Karpas-422 (cell line): ENCODE measurements around the gene OR7D2. TPM values are rescaled to one million over a fixed set of nuclear protein-coding genes. Genes with fewer than 3 reads are reported as not detected.
"Not testable (repeated sequence)": the region's sequence is repeated elsewhere in the genome, so short reads cannot be mapped to it uniquely, and the experiment has no call there.

Experiments
- DNase-seq: peaks from one replicate; pipeline ENCODE4 v3.0.0-alpha.2; 2015
- H2AFZ ChIP-seq: fragments of 200-600 bp; sonication (generic); 2 replicates; pipeline ENCODE4 v1.6.1; 2014; ENCODE audit warnings: antibody characterized with exemption, low read length, mixed read lengths
- H3K27ac ChIP-seq: fragments of 200-600 bp; sonication (generic); 2 replicates; pipeline ENCODE4 v1.5.1; 2014; ENCODE audit warnings: mild to moderate bottlenecking, low read length, moderate library complexity
- H3K27me3 ChIP-seq: fragments of 200-600 bp; sonication (generic); 2 replicates; pipeline ENCODE4 v1.6.1; 2014; ENCODE audit warnings: low read length, mixed read lengths
- H3K36me3 ChIP-seq: fragments of 200-600 bp; sonication (generic); 2 replicates; pipeline ENCODE4 v1.6.1; 2014; ENCODE audit warnings: low read length, mixed read lengths; ENCODE audit not compliant: insufficient read depth
- H3K4me1 ChIP-seq: fragments of 200-600 bp; sonication (generic); 2 replicates; pipeline ENCODE4 v1.6.1; 2014; ENCODE audit warnings: mild to moderate bottlenecking, low read length, mixed read lengths
- H3K4me2 ChIP-seq: fragments of 200-600 bp; sonication (generic); 2 replicates; pipeline ENCODE4 v1.6.1; 2014; ENCODE audit warnings: low read length, low read depth, mild to moderate bottlenecking; ENCODE audit not compliant: poor library complexity, severe bottlenecking
- H3K4me3 ChIP-seq: fragments of 200-600 bp; sonication (generic); 2 replicates; pipeline ENCODE4 v1.5.1; 2014; ENCODE audit warnings: mild to moderate bottlenecking, antibody characterized with exemption, low read length, mixed read lengths
- H3K79me2 ChIP-seq: fragments of 200-600 bp; sonication (generic); 2 replicates; pipeline ENCODE4 v1.6.1; 2014; ENCODE audit warnings: mild to moderate bottlenecking, low read length, mixed read lengths
- H3K9ac ChIP-seq: fragments of 200-600 bp; sonication (generic); 2 replicates; pipeline ENCODE4 v1.6.0; 2014; ENCODE audit warnings: low read length
- H3K9me2 ChIP-seq: fragments of 200-600 bp; sonication (generic), shearing (Covaris generic); replicated peaks from 2 replicates; pipeline ENCODE4 v1.6.0; 2014; ENCODE audit warnings: mild to moderate bottlenecking, low read length, moderate library complexity; ENCODE audit not compliant: insufficient read depth
- H3K9me3 ChIP-seq: fragments of 300-700, 200-600 bp; sonication (generic); 2 replicates; pipeline ENCODE4 v1.6.1; 2014; ENCODE audit warnings: low read length, mixed read lengths
- H4K20me1 ChIP-seq: fragments of 200-600 bp; sonication (generic); 2 replicates; pipeline ENCODE4 v1.6.1; 2014; ENCODE audit warnings: mild to moderate bottlenecking, antibody characterized with exemption, low read length, low read depth; ENCODE audit not compliant: insufficient read depth
- total RNA-seq: library from RNA; depleted of rRNA; stranded (reverse); fragments of >200 nt; shearing (Covaris generic); gene quantifications from 2 replicates; pipeline ENCODE4 v1.2.3, GENCODE V29; 2014; ENCODE audit warnings: low replicate concordance

Gene OR7D2
- total RNA-seq, 1 experiment from 2014 or later = not detected

GRCh38 chr19:9166846-9167245, 11.9 kb upstream of the OR7D2 start:
- DNase-seq = no peak
- Histone ChIP-seq H3K79me2 (0 out of 2 replicates have a peak, but pooled peaks cover 2% of the 10 kb centered on the region), H3K4me3 (no peak overlapping the region), H3K4me2 (no peak overlapping the region), H3K9me2 (no peaks in the 10 kb centered on the region), H3K27ac (no peak overlapping the region), H3K9ac (no peak overlapping the region), H2AFZ (no peak overlapping the region), H3K4me1 (no peaks in the 10 kb centered on the region), H3K9me3 (no peaks in the 10 kb centered on the region), H4K20me1 (peaks cover 12% of the 10 kb centered on the region; the same call in 1 of the 2 replicates), H3K27me3 (no peaks in the 10 kb centered on the region), H3K36me3 (peaks cover 23% of the 10 kb centered on the region)

- Histone ChIP-seq H3K27me3 (no peaks in the 10 kb centered on the region), H3K36me3 (no peaks in the 10 kb centered on the region), H3K4me2 (no peak overlapping the region), H3K4me3 (no peak overlapping the region), H2AFZ (no peak overlapping the region), H3K9me3 (no peaks in the 10 kb centered on the region), H3K4me1 (no peaks in the 10 kb centered on the region), H3K9me2 (no peaks in the 10 kb centered on the region), H3K9ac (no peak overlapping the region), H4K20me1 (0 out of 2 replicates have a peak, but pooled peaks cover 4% of the 10 kb centered on the region), H3K27ac (no peak overlapping the region), H3K79me2 (no peaks in the 10 kb centered on the region)
- no peak for DNase-seq
Observed at GRCh38 chr19:9171393-9171991, 7.3 kb upstream of the OR7D2 start.

- DNase-seq = no peak
- H3K4me2 ChIP-seq = no peak overlapping the region
- H3K9me2 ChIP-seq = no peaks in the 10 kb centered on the region
- H3K36me3 ChIP-seq = no peaks in the 10 kb centered on the region
- H4K20me1 ChIP-seq = no peaks in the 10 kb centered on the region
- H3K4me3 ChIP-seq = no peak overlapping the region
- no peak overlapping the region for H3K9ac ChIP-seq
- no peaks in the 10 kb centered on the region for H3K27me3 ChIP-seq
- H3K27ac ChIP-seq = no peak overlapping the region
- H3K4me1 ChIP-seq = no peaks in the 10 kb centered on the region
- H2AFZ ChIP-seq = no peak overlapping the region
- no peaks in the 10 kb centered on the region for H3K79me2 ChIP-seq
- H3K9me3 ChIP-seq = no peaks in the 10 kb centered on the region
Observed at GRCh38 chr19:9175326-9175725, 3.5 kb upstream of the OR7D2 start.

DNA sequence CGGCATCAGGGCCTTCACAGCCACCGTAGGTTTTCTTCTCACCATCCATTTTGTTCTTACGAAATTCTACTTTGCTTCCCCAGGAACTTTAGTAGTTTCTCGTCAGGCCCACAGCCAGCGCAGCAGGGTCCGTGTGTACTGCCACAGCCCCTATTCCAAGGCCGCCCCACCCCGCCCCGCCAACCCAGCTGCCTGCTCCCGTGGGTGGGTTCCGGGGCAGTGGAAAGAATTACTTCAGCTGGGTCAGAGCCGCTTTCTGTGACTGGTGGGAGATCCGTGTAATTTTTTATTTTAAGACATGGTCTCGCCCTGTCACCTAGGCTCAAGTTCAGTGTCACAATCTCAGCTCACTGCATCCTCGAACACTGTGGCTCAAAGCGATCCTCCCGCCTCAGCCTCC, 4.2 kb downstream of the OR7D2 start:
- Histone ChIP-seq H3K4me1 (no peaks in the 10 kb centered on the region), H3K27me3 (no peaks in the 10 kb centered on the region), H2AFZ (no peak overlapping the region), H4K20me1 (no peaks in the 10 kb centered on the region), H3K4me3 (no peak overlapping the region), H3K79me2 (no peaks in the 10 kb centered on the region), H3K36me3 (no peaks in the 10 kb centered on the region), H3K4me2 (no peak overlapping the region), H3K9me3 (no peaks in the 10 kb centered on the region), H3K9ac (no peak overlapping the region), H3K27ac (no peak overlapping the region), H3K9me2 (no peaks in the 10 kb centered on the region)
- DNase-seq = no peak

GRCh38 chr19:9187191-9187590, 8.4 kb downstream of the OR7D2 start:
- no peak overlapping the region for H3K4me2 ChIP-seq
- no peak overlapping the region for H3K27ac ChIP-seq
- H2AFZ ChIP-seq = no peak overlapping the region
- no peak overlapping the region for H3K4me3 ChIP-seq
- no peaks in the 10 kb centered on the region for H3K27me3 ChIP-seq
- no peaks in the 10 kb centered on the region for H3K79me2 ChIP-seq
- no peaks in the 10 kb centered on the region for H3K4me1 ChIP-seq
- no peaks in the 10 kb centered on the region for H3K9me2 ChIP-seq
- no peaks in the 10 kb centered on the region for H4K20me1 ChIP-seq
- no peak overlapping the region for H3K9ac ChIP-seq
- no peaks in the 10 kb centered on the region for H3K36me3 ChIP-seq
- no peak for DNase-seq
- H3K9me3 ChIP-seq = no peaks in the 10 kb centered on the region

DNA sequence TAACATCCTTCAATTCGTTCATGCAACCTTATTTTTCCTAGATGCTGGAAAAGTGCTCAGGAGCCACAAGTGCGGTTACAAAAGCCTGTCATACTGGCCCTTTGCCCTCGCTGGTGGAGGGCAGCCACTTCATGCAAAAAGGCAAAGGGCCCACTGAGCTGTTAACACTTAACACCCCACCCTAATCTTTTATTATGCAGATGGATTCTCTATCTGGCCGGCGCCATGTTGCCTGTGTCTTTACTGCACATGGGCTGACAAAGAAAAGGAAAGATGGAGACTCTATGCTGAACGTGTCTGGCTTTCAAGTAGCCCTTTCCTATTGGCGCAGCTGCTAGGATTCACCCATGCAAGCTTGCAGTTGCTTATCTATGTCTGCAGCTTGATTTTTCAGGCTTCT, 10.8 kb downstream of the OR7D2 start:
- H2AFZ ChIP-seq = no peak overlapping the region
- H3K27ac ChIP-seq = no peak overlapping the region

DNA sequence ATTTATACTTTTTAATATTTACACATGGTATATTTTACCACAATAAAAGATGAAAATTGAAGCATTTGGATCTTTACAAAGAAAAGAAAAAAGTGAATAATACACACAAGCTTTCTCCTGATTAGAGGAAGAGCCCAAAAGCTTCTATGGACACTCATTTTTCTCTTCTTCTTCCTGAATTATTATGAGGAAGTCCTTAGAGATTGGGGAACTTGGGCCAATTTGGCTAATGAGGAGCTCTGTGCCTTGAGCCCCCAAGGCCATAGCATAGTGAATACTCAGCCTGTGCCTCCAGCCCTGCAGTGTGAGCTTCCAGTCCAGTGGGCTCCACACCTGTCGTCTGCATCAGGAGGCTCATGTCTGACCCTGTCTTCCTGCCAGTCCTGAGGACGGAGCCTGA, 19.3 kb downstream of the OR7D2 start:
- not testable (repeated sequence) for H3K27ac ChIP-seq, H3K4me1 ChIP-seq, H4K20me1 ChIP-seq, DNase-seq, H3K4me3 ChIP-seq, H3K9me2 ChIP-seq, H3K4me2 ChIP-seq, H3K9me3 ChIP-seq, H2AFZ ChIP-seq, H3K79me2 ChIP-seq, H3K27me3 ChIP-seq, H3K9ac ChIP-seq, H3K36me3 ChIP-seq

More for the DNA sequence above, 10.8 kb downstream of the OR7D2 start:
- Histone ChIP-seq H3K4me2 (no peak overlapping the region), H3K9me3 (no peaks in the 10 kb centered on the region), H3K9me2 (no peaks in the 10 kb centered on the region), H3K36me3 (no peaks in the 10 kb centered on the region), H3K79me2 (no peaks in the 10 kb centered on the region), H3K4me1 (no peaks in the 10 kb centered on the region), H3K9ac (no peak overlapping the region), H3K27me3 (no peaks in the 10 kb centered on the region), H3K4me3 (no peak overlapping the region), H4K20me1 (no peaks in the 10 kb centered on the region)
- no peak for DNase-seq

GRCh38 chr19:9205501-9206113, 26.8 kb downstream of the OR7D2 start:
- no peaks in the 10 kb centered on the region for H3K9me3 ChIP-seq
- peak; percentile 83 for DNase-seq
- no peaks in the 10 kb centered on the region for H3K79me2 ChIP-seq
- no peaks in the 10 kb centered on the region for H3K27me3 ChIP-seq
- H2AFZ ChIP-seq = peak overlapping the region; percentile 92
- no peaks in the 10 kb centered on the region for H3K9me2 ChIP-seq
- H3K4me3 ChIP-seq = peak overlapping the region; percentile 61; the same call in 1 of the 2 replicates
- H3K36me3 ChIP-seq = no peaks in the 10 kb centered on the region
- peak overlapping the region; percentile 54 for H3K4me2 ChIP-seq
- H3K9ac ChIP-seq = peak overlapping the region; percentile 49
- H4K20me1 ChIP-seq = no peaks in the 10 kb centered on the region
- peaks cover 5% of the 10 kb centered on the region for H3K4me1 ChIP-seq
- H3K27ac ChIP-seq = no peak overlapping the region
